Memory B cell (primary cell): ENCODE data around the gene ASAH2.
A peak's percentile ranks its signal among the peaks of the same experiment; 100 is the strongest.
"Not testable (repeated sequence)": the region's sequence is repeated elsewhere in the genome, so short reads cannot be mapped to it uniquely, and the experiment has no call there.

Experiments used
- ATAC-seq: fragments of 150-1000 bp; cut with Tn5 transposase; 2 replicates; pipeline ENCODE4 v1.10.0; 2021; ENCODE audit warnings: low read depth, mild to moderate bottlenecking, moderate library complexity
- DNase-seq, 2 donors: peaks; one replicate each; pipeline ENCODE4 v3.0.0; 2022; ENCODE audit warnings: low spot score in 2 of 2
- H3K27ac Mint-ChIP-seq: one replicate; pipeline ENCODE4 v1.8.0; 2022; ENCODE audit warnings: mild to moderate bottlenecking, moderate library complexity, mixed read lengths
- H3K27me3 Mint-ChIP-seq: one replicate; pipeline ENCODE4 v1.8.0; 2022; ENCODE audit warnings: mixed read lengths
- H3K36me3 Mint-ChIP-seq: one replicate; pipeline ENCODE4 v1.8.0; 2022; ENCODE audit warnings: mild to moderate bottlenecking, mixed read lengths
- H3K4me1 Mint-ChIP-seq: one replicate; pipeline ENCODE4 v1.8.0; 2022; ENCODE audit warnings: mixed read lengths
- H3K4me3 Mint-ChIP-seq: one replicate; pipeline ENCODE4 v1.8.0; 2022; ENCODE audit warnings: mild to moderate bottlenecking, moderate library complexity, mixed read lengths
- H3K9me3 Mint-ChIP-seq: one replicate; pipeline ENCODE4 v1.8.0; 2022; ENCODE audit warnings: mixed read lengths

ASAH2 gene

GRCh38 chr10:50279489-50279888 is 28.2 kb upstream of the ASAH2 start:
- peaks cover 10% of the 10 kb centered on the region for H3K27me3 Mint-ChIP-seq

DNA sequence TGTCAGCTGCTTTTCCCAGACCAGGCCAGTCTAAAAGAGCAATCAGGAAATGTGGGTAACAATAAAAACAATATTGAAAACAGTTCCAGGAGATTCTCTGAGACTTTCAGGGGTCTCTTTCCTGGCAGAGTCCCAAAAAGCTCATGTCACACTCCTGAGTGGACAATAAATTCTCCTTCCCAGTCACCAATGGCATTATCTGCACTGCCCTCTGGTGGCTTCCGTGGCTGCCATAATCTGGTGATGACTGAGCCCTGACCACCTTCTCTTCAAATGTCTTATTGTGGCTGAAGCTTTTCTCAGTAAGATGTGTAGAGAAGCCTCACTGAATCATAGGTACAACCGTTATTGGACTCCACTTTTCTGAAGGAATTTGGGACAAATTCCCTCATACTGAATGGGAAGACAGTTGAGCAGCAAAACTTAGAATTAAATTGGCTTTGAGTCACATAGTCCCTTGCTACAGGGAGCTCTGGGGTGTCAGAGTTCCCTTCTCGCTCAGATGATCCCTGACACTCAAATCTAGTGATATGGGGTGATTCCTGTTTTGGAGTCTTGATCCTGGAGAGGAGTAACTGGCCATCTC is 24.4 kb upstream of the ASAH2 start:
- no peaks in the 10 kb centered on the region for H3K36me3 Mint-ChIP-seq
- no peaks in the 10 kb centered on the region for H3K9me3 Mint-ChIP-seq
- DNase-seq, result peak; percentile 31 to 36
- peaks cover 2% of the 10 kb centered on the region for H3K4me1 Mint-ChIP-seq
- peak; percentile 66 for ATAC-seq
- peaks cover 8% of the 10 kb centered on the region for H3K27me3 Mint-ChIP-seq
- no peak overlapping the region for H3K27ac Mint-ChIP-seq
- no peak overlapping the region for H3K4me3 Mint-ChIP-seq

More at GRCh38 chr10:50279489-50279888, 28.2 kb upstream of the ASAH2 start:
- H3K4me1 Mint-ChIP-seq, result no peaks in the 10 kb centered on the region
- no peak overlapping the region for H3K4me3 Mint-ChIP-seq
- no peaks in the 10 kb centered on the region for H3K36me3 Mint-ChIP-seq
- DNase-seq (no peak), ATAC-seq (no peak)
- no peaks in the 10 kb centered on the region for H3K9me3 Mint-ChIP-seq
- H3K27ac Mint-ChIP-seq, result no peak overlapping the region

DNA sequence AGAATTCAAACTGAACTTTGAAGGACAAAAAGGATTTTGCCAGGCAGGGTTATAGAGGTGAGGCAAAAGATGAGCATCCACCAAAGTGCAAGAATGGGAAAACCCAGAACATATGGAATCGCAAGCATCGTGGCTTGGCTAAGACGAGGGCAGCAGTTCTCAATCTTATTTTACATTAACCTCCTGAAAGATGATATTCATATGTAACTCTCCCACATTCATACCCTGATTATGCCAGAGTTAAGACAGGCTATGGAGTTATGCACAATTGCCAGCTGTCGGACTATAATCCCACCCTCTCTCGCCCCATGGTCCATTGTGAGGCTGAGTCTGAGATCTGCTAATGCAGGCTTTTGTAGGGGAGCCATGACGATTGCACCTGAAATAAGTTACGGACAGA is 21.2 kb upstream of the ASAH2 start:
- DNase-seq (no peak), ATAC-seq (no peak)
- H3K4me1 Mint-ChIP-seq, result peaks cover 2% of the 10 kb centered on the region
- no peak overlapping the region for H3K4me3 Mint-ChIP-seq
- no peak overlapping the region for H3K27ac Mint-ChIP-seq
- no peaks in the 10 kb centered on the region for H3K9me3 Mint-ChIP-seq
- no peaks in the 10 kb centered on the region for H3K36me3 Mint-ChIP-seq
- H3K27me3 Mint-ChIP-seq, result peaks cover 3% of the 10 kb centered on the region

DNA sequence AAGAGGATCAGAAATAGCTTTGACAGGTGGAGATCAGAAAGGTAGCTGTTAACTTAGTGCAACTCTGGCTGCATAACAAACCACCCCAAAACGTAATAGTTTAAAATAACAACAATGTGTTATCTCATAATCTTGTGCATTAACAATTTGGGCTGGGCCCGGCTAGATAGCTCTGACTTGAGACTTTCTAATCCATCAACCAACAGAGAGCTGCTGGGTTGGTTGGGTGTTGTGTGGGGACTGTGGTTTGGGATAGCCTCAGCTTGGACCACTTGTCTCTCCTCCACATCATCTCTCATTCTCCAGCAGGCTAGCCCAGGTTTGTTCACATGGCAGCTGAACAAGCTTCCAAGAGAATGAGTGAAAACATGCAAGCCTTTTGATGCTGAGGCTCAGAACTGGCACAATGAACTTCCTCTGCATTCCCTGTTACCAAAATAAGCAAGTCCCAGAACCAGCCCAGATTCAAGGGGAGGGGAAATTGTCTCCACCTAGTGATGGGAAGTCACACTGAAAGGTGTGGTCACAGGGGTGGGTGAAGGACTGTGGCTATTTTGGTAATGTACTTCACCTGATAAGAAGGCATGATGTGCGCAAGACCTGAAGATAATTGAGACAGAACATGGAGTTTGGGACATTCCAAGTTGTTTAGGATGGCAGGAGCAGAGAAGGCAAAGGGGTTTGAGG is 20.4 kb upstream of the ASAH2 start:
- Mint-ChIP-seq H3K4me3 (no peak overlapping the region), H3K36me3 (no peaks in the 10 kb centered on the region), H3K27me3 (peaks cover 3% of the 10 kb centered on the region), H3K27ac (no peak overlapping the region), H3K9me3 (no peaks in the 10 kb centered on the region), H3K4me1 (peaks cover 2% of the 10 kb centered on the region)
- ATAC-seq (no peak), DNase-seq (no peak)

- not testable (repeated sequence) for H3K27ac Mint-ChIP-seq, DNase-seq, H3K4me3 Mint-ChIP-seq, H3K9me3 Mint-ChIP-seq, H3K27me3 Mint-ChIP-seq, H3K4me1 Mint-ChIP-seq, ATAC-seq
- H3K36me3 Mint-ChIP-seq, result peaks cover 10% of the 10 kb centered on the region
Observed at GRCh38 chr10:50267877-50268276, 16.6 kb upstream of the ASAH2 start.

DNA sequence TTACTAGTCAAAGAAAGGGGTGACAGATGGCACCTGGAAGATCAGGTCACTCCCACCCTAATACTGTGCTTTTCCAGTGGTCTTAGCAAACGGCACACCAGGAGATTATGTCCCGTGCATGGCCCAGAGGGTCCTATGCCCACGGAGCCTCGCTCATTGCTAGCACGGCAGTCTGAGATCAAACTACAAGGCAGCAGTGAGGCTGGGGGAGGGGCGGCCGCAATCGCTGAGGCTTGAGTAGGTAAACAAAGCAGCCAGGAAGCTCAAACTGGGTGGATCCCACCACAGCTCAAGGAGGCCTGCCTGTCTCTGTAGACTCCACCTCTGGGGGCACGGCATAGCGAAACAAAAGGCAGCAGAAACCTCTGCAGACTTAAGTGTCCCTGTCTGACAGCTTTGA is 11.3 kb upstream of the ASAH2 start:
- DNase-seq, result peak in 1 of 2 donors; percentile 22
- peaks cover 10% of the 10 kb centered on the region for H3K36me3 Mint-ChIP-seq
- H3K27me3 Mint-ChIP-seq, H3K9me3 Mint-ChIP-seq, ATAC-seq: not testable (repeated sequence)
- peak overlapping the region; percentile 78 for H3K4me3 Mint-ChIP-seq
- H3K4me1 Mint-ChIP-seq, result peaks cover 21% of the 10 kb centered on the region
- peak overlapping the region; percentile 19 for H3K27ac Mint-ChIP-seq

DNA sequence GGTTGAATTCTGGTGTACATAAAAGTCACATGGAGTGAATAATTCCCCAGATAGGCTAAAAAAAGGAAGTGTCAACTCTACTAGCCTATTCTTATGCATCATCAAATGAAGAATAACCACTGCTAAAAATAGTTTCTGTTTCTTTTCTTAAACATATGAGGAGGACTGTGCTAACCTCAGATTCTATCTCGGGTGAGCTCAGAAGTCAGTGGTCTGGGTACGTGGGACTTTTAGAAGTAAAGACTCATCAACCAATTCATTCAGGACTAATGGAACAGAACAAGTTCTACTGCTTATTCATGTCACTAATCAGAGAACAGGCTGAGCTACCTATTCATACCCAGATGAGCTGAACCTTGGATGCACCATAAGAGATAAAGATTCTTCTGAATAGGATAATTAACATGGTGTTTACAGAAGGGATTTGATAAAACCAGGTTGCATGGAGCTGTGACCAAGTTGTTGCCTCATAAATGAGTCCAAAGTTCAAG is 9.5 kb upstream of the ASAH2 start:
- Mint-ChIP-seq H3K4me3 (peak overlapping the region; percentile 45), H3K36me3 (peaks cover 8% of the 10 kb centered on the region), H3K9me3 (peaks cover 4% of the 10 kb centered on the region), H3K27ac (peak overlapping the region; percentile 76), H3K4me1 (peaks cover 21% of the 10 kb centered on the region), H3K27me3 (peaks cover 7% of the 10 kb centered on the region)
- ATAC-seq (peak; percentile 99), DNase-seq (peak in 1 of 2 donors; percentile 36)

- no peaks in the 10 kb centered on the region for H3K36me3 Mint-ChIP-seq
- DNase-seq (no peak), ATAC-seq (no peak)
- H3K4me1 Mint-ChIP-seq, result no peaks in the 10 kb centered on the region
- H3K27ac Mint-ChIP-seq, result no peak overlapping the region
- no peak overlapping the region for H3K4me3 Mint-ChIP-seq
- peaks cover 7% of the 10 kb centered on the region for H3K27me3 Mint-ChIP-seq
- no peaks in the 10 kb centered on the region for H3K9me3 Mint-ChIP-seq
Observed at GRCh38 chr10:50254479-50254878, 3.2 kb upstream of the ASAH2 start.

- H3K9me3 Mint-ChIP-seq, result no peaks in the 10 kb centered on the region
- no peaks in the 10 kb centered on the region for H3K4me1 Mint-ChIP-seq
- ATAC-seq (no peak), DNase-seq (no peak)
- H3K4me3 Mint-ChIP-seq, result no peak overlapping the region
- peaks cover 9% of the 10 kb centered on the region for H3K27me3 Mint-ChIP-seq
- no peak overlapping the region for H3K27ac Mint-ChIP-seq
- peaks cover 4% of the 10 kb centered on the region for H3K36me3 Mint-ChIP-seq
Observed at GRCh38 chr10:50250096-50250854, 1.0 kb downstream of the ASAH2 start.

DNA sequence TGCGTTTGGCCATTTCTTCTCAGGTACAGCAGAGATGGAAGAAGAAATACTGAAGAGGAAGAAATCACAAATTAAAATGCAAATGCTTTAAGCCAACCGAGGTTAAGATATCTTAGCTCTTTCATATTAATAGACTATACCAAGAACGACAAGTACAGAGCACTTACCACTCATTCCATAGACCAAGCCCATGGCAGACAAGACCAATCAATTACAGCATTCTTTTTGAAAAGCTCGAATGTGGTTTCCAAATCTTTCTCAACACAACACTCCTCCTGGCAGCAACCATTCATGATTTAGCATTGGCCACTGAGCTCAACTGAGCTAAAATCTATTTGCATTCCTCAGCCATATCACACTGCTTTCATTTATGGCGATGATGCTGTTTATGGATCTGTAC is 2.7 kb downstream of the ASAH2 start:
- ATAC-seq (no peak), DNase-seq (no peak)
- Mint-ChIP-seq H3K4me3 (no peak overlapping the region), H3K27ac (no peak overlapping the region), H3K27me3 (peaks cover 4% of the 10 kb centered on the region), H3K9me3 (no peaks in the 10 kb centered on the region), H3K36me3 (peaks cover 4% of the 10 kb centered on the region), H3K4me1 (no peaks in the 10 kb centered on the region)

- peaks cover 4% of the 10 kb centered on the region for H3K27me3 Mint-ChIP-seq
Observed at GRCh38 chr10:50248062-50248461, 3.3 kb downstream of the ASAH2 start.

GRCh38 chr10:50244201-50244600 is 7.1 kb downstream of the ASAH2 start:
- ATAC-seq (no peak), DNase-seq (no peak)
- Mint-ChIP-seq H3K9me3 (no peaks in the 10 kb centered on the region), H3K27me3 (peaks cover 4% of the 10 kb centered on the region), H3K4me3 (no peak overlapping the region), H3K36me3 (peaks cover 4% of the 10 kb centered on the region), H3K27ac (no peak overlapping the region), H3K4me1 (no peaks in the 10 kb centered on the region)

More at GRCh38 chr10:50248062-50248461, 3.3 kb downstream of the ASAH2 start:
- Mint-ChIP-seq H3K9me3 (no peaks in the 10 kb centered on the region), H3K36me3 (peaks cover 4% of the 10 kb centered on the region), H3K4me1 (no peaks in the 10 kb centered on the region), H3K4me3 (no peak overlapping the region), H3K27ac (no peak overlapping the region)
- DNase-seq, result no peak
- ATAC-seq, result no peak

DNA sequence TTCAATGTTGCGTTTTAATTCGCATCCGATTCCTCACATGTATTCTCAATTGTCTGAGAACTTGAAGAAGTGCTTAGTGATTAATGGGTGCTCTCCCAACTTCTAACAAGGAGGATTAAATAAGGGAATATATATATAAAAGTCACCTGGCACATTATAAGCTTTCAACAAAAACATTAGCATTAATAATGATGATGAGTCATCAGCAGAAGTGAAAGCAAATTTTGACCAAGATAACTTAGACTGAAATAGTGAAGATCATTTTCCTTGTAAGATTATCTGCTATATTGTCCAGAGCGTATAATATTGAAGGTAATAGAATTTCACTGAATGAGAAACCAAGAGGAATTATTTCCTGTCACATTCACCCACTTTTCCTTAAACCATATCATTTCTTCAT is 8.5 kb downstream of the ASAH2 start:
- Mint-ChIP-seq H3K4me3 (no peak overlapping the region), H3K27me3 (peaks cover 4% of the 10 kb centered on the region), H3K36me3 (no peaks in the 10 kb centered on the region), H3K9me3 (no peaks in the 10 kb centered on the region), H3K27ac (no peak overlapping the region), H3K4me1 (no peaks in the 10 kb centered on the region)
- DNase-seq (no peak), ATAC-seq (no peak)

GRCh38 chr10:50241478-50241877 is 9.8 kb downstream of the ASAH2 start:
- H3K4me1 Mint-ChIP-seq, H3K4me3 Mint-ChIP-seq, ATAC-seq, H3K27ac Mint-ChIP-seq, H3K36me3 Mint-ChIP-seq, DNase-seq, H3K9me3 Mint-ChIP-seq, H3K27me3 Mint-ChIP-seq: not testable (repeated sequence)
